NCI-H1417 (cell line): Measurements from ENCODE around the gene IGSF21.

Experiments
- DNase-seq, 3 experiments: peaks; one replicate each; lab custom pipeline; 2025; lab: John Stamatoyannopoulos, UW

IGSF21 gene

DNA sequence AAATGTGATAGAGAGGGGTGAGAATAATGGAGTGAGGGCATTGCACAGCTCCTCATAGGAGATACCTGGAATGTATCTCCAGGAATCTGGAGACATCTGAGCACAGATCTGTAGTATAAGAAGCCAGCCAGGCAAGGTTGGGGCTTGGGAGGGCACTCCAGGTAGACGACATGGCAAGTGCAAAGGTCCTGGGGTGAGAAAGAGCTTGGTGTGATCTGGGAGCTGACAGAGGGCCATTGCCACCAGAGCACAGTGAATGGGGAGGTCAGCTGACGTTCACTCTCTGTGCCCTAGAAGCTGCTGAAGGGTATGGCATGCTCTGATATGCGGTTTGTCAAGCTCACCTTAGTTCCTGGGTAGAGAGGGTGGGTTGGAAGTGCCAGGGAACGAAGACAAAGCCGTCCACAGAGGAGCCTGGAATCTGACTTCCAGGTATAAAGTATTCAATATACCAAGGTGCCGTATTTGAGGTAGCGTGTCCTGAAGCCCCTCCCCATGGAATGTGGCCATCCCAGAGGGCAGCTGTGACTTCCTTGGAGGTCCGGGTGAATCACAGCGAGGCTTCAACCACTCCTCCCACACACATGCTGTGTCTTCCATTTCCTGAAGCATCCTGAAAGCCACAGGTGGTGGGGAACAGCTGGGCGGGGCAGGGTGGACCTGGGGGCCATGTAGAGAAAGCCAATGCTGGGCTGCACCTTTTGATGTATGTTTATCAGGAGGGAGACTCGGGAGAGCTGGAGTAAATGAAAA lies 190.5 kb downstream of the IGSF21 start:
- DNase-seq: no peak

DNA sequence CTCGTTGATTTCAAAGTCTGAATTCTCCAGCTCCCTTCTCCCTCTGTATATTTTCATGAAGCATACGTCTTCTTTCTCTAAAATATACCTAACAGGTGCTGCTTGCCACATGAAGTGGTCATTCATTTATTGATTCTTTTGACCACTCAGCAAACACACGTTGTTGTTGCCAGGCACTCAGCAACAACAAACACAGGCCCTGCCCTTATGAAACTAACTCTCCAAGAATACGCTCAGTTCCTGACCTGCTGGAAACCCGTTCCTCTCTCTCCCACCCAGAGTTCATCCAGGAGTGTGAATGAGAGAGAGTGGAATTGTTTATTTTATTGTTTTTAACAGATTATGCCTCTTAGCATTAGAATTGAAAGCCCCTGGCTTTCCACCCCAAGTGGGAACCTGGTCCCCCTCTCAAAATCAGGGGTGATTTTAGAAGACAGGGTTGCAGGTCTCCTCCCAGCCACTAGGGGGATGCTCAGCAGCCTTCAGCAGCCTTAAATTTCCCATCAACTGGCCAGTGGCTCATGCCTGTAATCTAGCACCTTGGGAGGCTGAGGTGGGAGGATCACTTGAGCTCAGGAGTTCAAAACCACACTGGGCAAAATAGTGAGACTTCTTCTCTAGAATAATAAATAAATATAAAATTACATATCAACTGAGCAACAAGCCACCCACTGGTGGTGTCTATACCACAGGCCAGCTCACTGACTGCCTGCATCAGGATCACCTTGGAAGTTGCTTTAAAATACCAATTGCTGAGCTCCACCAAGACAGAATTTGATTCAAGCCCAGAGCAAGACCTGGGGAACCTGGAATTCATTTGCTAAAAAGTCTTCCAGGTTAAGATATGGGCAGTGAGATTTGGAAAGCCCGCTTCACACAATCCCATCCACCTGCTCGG lies 192.1 kb downstream of the IGSF21 start:
- peak; percentile 10 to 57 (median 54) for DNase-seq

DNA sequence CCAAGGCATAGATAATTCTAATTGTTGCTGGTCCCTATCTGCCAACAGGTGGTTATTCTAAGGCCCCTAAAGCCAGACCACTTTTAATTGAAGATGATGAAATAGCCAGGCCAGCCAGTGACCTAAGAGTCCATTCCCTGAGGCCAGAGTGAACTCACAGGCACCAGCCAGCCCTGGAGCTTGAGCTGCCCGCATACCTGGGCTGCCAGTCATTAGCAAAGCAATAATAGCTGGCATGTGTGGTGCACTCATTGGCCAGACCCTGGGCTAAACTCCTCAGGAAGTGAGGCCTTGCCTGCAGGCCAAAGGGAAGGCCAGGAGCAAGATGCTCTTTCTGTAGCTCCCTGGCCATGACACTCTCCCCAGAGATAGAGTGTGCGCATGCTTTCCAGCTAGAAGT lies 192.8 kb downstream of the IGSF21 start:
- no peak for DNase-seq

GRCh38 chr1:18302788-18303413 lies 195.3 kb downstream of the IGSF21 start:
- DNase-seq: peak in 2 of 3 experiments; percentile 18

DNA sequence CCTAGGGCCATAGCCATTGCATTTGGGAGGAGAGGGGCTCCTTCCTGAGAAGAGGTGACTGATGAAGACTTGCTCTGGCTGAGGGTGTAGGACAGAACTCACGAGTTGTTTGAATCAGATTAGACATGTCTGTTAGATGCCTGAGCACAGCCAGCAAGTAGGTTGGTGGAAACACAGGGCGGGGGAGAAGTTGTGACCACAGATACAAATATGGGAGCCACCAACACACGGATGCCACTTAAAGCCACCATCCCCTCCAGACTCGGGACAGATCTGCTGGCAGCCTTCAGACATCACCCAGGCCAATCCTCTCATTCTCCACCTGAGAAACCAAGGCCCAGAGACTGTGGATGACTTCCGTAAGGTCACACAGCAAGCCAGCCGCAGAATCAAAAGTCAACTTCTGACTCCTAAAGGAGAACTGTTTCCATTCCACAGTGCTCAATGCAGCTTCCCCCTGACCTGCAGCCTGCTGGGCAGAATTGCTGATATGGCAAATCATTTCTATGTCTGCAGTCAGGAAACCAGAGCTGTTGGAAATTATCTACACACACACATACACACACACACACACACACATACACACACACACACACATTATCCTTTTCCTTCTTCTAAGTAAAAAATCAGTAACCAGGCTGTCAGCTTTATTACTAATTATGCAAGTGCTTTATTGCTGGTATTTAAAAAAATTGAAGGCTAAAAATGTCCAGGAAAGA lies 196.7 kb downstream of the IGSF21 start:
- DNase-seq: no peak

GRCh38 chr1:18305182-18305795 lies 197.7 kb downstream of the IGSF21 start:
- no peak for DNase-seq

DNA sequence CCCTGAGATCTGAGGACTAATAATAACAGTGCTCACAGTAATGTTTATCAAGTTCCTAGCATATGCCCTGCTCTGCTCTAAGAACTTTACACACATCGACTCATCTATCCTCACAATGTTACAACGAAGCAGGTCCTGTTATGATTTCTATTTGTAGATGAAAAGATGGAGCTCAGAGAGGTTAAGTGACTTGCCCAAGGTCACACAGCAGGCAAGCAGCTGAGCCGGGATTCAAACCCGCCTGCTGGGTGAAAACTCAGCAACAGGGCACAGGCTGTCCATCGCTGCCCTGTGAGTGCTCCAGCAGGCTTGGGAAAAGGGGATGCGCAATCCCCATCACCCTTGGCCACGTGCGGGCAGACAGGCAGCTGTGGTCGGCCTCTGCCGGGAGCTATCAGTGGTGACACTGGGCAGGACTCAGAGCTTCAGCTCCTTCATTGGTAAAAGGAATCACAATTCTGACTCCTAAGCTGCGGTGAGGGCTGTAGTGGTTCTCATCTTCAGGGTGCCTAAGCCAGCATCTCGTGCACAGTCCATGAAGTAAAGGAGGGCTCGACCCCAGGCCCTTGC lies 199.8 kb downstream of the IGSF21 start:
- no peak for DNase-seq

- no peak for DNase-seq
Observed at GRCh38 chr1:18309552-18310155, 202.1 kb downstream of the IGSF21 start.

GRCh38 chr1:18312961-18313360 lies 205.4 kb downstream of the IGSF21 start:
- DNase-seq: no peak

DNA sequence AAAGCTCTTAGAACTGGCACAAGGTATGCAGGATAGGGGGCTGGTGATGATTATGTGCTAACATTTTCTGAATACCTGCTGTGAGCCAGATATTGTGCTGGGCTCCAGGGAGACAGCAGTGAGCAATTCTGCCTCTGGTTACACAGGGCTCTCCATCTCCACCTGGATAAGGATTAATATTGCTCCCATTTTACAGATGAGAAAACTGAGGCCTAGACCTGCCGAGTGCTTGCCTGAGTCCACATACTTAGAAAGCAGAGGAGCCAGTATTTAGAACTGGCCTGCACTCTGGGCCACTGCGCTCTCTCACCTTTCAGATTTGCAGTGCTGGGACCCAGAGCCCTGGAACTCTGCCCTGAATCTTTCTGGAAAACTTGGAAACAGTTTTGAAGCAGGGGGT lies 205.9 kb downstream of the IGSF21 start:
- DNase-seq: no peak

- DNase-seq: no peak
Observed at GRCh38 chr1:18314399-18314798, 206.8 kb downstream of the IGSF21 start.

GRCh38 chr1:18315449-18315848 lies 207.9 kb downstream of the IGSF21 start:
- DNase-seq: no peak

DNA sequence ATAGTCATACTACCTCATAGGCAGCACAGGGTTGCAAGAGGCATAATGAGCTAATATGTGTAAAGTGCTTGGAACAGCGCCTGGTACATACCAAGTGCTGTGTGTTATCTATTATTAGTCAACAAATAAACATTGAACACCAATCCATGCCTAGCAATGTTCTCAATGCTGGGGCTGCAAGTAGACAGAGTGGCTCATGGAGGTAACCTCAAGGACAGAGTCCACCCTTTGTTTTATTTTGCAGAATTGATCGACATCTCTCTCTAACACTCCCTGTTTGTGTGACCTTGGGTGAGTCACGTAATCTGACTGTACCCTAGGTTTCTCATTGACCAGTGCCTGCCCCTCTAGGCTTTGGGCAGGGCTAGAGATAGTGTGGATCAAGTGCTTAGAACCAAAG lies 209.2 kb downstream of the IGSF21 start:
- DNase-seq: no peak

GRCh38 chr1:18319099-18319498 lies 211.5 kb downstream of the IGSF21 start:
- DNase-seq: no peak

DNA sequence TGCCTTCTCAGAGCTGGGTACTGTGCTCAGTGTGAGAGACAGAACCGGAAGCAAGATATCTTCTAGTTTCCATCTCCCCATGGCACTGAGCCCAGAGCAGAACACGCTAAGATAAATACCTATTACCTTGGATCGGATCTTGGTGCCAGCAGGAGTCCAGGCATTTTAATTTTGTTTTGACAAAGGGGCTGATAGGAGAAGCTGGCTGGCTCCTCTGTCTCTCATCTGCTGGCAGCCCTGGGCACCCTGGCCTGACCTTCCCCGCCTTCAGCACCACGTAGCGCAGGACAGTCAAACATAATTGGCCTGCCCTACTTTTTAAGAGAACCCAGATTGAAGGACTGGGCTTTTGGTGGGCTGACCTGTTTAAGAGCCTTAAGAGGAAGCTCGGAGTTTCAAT lies 212.5 kb downstream of the IGSF21 start:
- DNase-seq: no peak

DNA sequence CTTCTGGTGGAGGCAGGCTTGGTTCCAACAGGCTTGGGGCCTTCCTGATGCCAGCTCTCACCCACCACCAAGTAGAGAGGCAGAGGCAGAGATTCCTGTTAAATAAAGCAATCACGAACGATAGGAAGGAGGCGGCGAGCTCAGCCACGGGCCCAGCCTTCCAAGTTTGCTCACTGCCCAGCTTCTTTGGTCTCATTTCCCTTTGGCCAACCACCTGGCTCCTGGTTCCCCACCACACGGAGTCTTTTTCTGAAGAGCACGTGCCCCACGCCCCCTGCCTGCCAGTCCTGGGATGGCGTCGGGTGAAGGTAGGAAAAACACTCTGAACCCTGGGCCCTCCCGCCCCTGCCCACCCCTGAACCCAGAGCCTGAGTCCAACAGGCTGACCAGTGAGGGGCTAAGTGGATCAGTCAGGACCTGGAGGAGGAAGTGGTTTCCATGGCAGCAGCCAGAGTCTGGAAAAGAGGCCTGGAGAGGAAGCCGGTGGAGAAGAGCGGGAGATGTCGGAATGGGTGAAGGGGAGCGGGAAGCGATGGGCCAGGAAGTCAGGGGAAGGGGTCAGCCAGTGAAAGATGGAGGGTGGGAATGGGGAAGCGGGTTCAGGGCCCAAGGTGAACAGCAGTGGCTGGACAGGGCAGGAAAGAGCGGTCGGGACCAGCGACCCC lies 214.9 kb downstream of the IGSF21 start:
- DNase-seq: no peak

DNA sequence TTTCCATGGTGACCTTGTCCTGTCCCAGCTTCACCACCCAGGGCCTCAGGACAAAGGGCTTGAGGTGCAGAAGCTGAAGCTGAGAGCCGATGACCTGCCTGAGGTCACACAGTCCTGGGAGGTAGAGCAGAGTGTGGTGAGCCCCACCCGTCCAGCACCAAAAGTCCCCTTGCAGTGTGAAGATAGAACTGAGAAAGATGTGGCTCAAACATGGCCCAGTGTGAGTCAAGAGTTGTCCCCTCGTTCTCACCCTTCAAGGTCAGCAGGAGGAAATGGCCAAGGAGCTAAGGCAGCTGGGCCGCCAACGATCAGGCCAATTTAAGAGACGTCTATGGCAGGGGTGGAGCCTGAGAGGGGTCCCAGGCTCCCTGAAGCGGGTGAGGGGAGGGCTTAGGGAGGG lies 215.7 kb downstream of the IGSF21 start:
- no peak for DNase-seq

DNA sequence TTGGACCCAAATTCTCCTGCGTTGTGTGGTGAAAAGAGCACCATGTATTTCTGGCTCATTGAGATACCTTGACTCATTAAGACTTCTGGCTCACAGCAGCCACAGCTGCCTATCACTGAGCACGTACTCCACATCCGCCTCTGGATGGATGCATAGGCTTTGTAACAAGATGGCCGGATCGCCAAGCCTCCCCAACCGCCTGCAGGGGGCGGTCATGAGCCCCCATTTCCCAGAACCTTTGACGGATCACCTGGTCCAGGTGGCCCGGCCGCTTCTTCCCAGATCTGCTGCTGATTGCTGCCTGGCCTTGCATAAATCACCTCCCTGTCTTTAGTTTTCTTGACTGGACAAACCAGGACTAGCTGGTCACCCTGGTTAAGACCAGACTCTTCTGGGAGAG lies 216.6 kb downstream of the IGSF21 start:
- DNase-seq: peak in 1 of 3 experiments; percentile 4

GRCh38 chr1:18325136-18325535 lies 217.5 kb downstream of the IGSF21 start:
- DNase-seq: no peak

GRCh38 chr1:18326211-18326897 lies 218.8 kb downstream of the IGSF21 start:
- DNase-seq: no peak
